GM12878 (cell line): ENCODE data around the gene ZBTB33. TPM values are rescaled to one million over a fixed set of nuclear protein-coding genes. Genes with fewer than 3 reads are reported as not detected.

Source experiments
- ATAC-seq: fragments of 200-7000 bp; cut with Tn5 transposase; 3 replicates; pipeline ENCODE4 v1.9.1; 2020; ENCODE audit warnings: mild to moderate bottlenecking, moderate library complexity
- BruUV-seq: library from RNA; stranded (reverse); fragments of 400-500 nt; replicated peaks from 2 replicates; lab custom pipeline; 2021; lab: Mats Ljungman, UMichigan
- CTCF ChIA-PET: fragments of 300-600 bp; sonication (Branson Sonifier 250); formaldehyde crosslinking; extraction: SDS; loops from one replicate; lab custom pipeline; 2021; ENCODE audit warnings: inconsistent platforms; lab: Yijun Ruan, JAX
- POLR2A ChIA-PET: fragments of 350-600 bp; formaldehyde crosslinking; extraction: SDS; loops from one replicate; lab custom pipeline; 2021; ENCODE audit warnings: inconsistent platforms; lab: Charles Lee
- RAD21 ChIA-PET: fragments of 300-600 bp; sonication (Branson Sonifier 250); formaldehyde crosslinking; loops from one replicate; lab custom pipeline; 2023; ENCODE audit warnings: antibody characterized with exemption; ENCODE audit not compliant: unreplicated experiment; lab: Charles Lee
- SMC1A ChIA-PET: fragments of 300-600 bp; sonication (Branson Sonifier 250); formaldehyde crosslinking; loops from one replicate; lab custom pipeline; 2023; ENCODE audit not compliant: unreplicated experiment, uncharacterized antibody; lab: Charles Lee
- DNase-seq: peaks from one replicate; pipeline ENCODE4 v3.0.0-alpha.2; 2011; ENCODE audit warnings: low read depth, low spot score
- FAIRE-seq: peaks from 3 replicates; lab custom pipeline; 2011; peaks lifted over from hg19 to GRCh38; lab: Jason Lieb, UNC
- H2AFZ ChIP-seq: 2 replicates; pipeline ENCODE4 v1.6.0; 2011; ENCODE audit warnings: low read depth, low read length, control low read depth; ENCODE audit not compliant: control insufficient read depth
- H3K27ac ChIP-seq: 2 replicates; pipeline ENCODE4 v1.5.1; 2011; ENCODE audit warnings: control low read depth; ENCODE audit not compliant: control insufficient read depth, insufficient read depth
- H3K27me3 ChIP-seq, 2 experiments: replicated peaks in 1 of 2; 2 replicates each; pipeline versions ENCODE4 v1.6.0 to v1.6.1; 2011; ENCODE audit warnings: low read length in 1 of 2; ENCODE audit not compliant: control insufficient read depth in 2 of 2, insufficient read depth in 2 of 2
- H3K36me3 ChIP-seq, 2 experiments: 2 replicates each; pipeline ENCODE4 v1.5.1; 2011; ENCODE audit warnings: low read length in 1 of 2; ENCODE audit not compliant: control insufficient read depth in 2 of 2, insufficient read depth in 2 of 2
- H3K4me1 ChIP-seq: 2 replicates; pipeline ENCODE4 v1.6.1; 2011; ENCODE audit warnings: mild to moderate bottlenecking, low read length, moderate library complexity, mixed read lengths; ENCODE audit not compliant: control insufficient read depth, insufficient read depth
- H3K4me2 ChIP-seq: 2 replicates; pipeline ENCODE4 v1.6.0; 2011; ENCODE audit warnings: control low read depth; ENCODE audit not compliant: control insufficient read depth, insufficient read depth
- H3K4me3 ChIP-seq: fragments of 200-600 bp; sonication (generic); 2 replicates; pipeline ENCODE4 v1.5.1; 2016
- H3K79me2 ChIP-seq: 2 replicates; pipeline ENCODE4 v1.6.0; 2011; ENCODE audit warnings: low read length; ENCODE audit not compliant: control insufficient read depth, insufficient read depth
- H3K9ac ChIP-seq: 2 replicates; pipeline ENCODE4 v1.8.0; 2011; ENCODE audit warnings: low read length, control low read depth, mixed read lengths; ENCODE audit not compliant: control insufficient read depth, insufficient read depth
- H3K9me3 ChIP-seq: replicated peaks from 3 replicates; pipeline ENCODE4 v1.5.1; 2011; ENCODE audit warnings: mild to moderate bottlenecking, low read length; ENCODE audit not compliant: control insufficient read depth, insufficient read depth
- H4K20me1 ChIP-seq: 2 replicates; pipeline ENCODE4 v1.6.0; 2011; ENCODE audit not compliant: control insufficient read depth, insufficient read depth
- BMI1 ChIP-seq: fragments of 450-650 bp; IDR thresholded peaks from 2 replicates; pipeline ENCODE4 v1.6.1; 2016; ENCODE audit warnings: mild to moderate bottlenecking, moderate library complexity, borderline replicate concordance
- CEBPB ChIP-seq, 2 experiments: fragments of 150-350 bp in 1 of 2; IDR thresholded peaks; 2 replicates each; pipeline ENCODE4 v1.6.1; 2012 to 2014; ENCODE audit warnings: low read depth in 2 of 2, low read length in 2 of 2, borderline replicate concordance in 1 of 2, inconsistent platforms in 1 of 2
- HCFC1 ChIP-seq: fragments of 150-350 bp; IDR thresholded peaks from 2 replicates; pipeline ENCODE4 v1.6.1; 2014; ENCODE audit warnings: low read length
- SMC3 ChIP-seq: IDR thresholded peaks from 2 replicates; pipeline ENCODE4 v1.6.1; 2011; ENCODE audit warnings: low read length, improper control_type of control experiment, borderline replicate concordance
- SUPT20H ChIP-seq: IDR thresholded peaks from 2 replicates; pipeline ENCODE4 v1.6.1; 2011; ENCODE audit warnings: low read depth, mild to moderate bottlenecking, low read length, moderate library complexity, borderline replicate concordance; ENCODE audit not compliant: control insufficient read depth
- WGBS: methylation state at CpG from one replicate; pipeline ENCODE4 v1.1.6; 2016; ENCODE audit warnings: low lambda C conversion rate; ENCODE audit not compliant: insufficient replicate concordance, insufficient coverage; ENCODE audit errors: missing lambda C conversion rate; 5-methylcytosine and 5-hydroxymethylcytosine counted together
- in situ Hi-C: fragments of 300-500 bp; cut with MboI; formaldehyde crosslinking; loops from 9 replicates; pipeline ENCODE4 v1.14.3; 2018; ENCODE audit warnings: mixed read lengths
- intact Hi-C: fragments of 100-400 bp; cut with micrococcal nuclease; formaldehyde crosslinking; loops from one replicate; pipeline ENCODE4 v1.14.2; 2022; ENCODE audit not compliant: unreplicated experiment
- polyA plus RNA-seq, 11 experiments: library from polyadenylated mRNA; depleted of rRNA in 4 of 11; unstranded in 6 of 11; stranded (reverse) in 5 of 11; fragments of >200 nt; fragmentation: Nextera tagmentation in 4 of 11; fragmentation: Illumina TruSeq in 1 of 11; extraction: Ambion mirVana in 4 of 11; extraction: Trizol in 1 of 11; gene quantifications; 1 replicate in 1 of 11; 2 replicates in 10 of 11; pipeline versions ENCODE4 v1.2.1 to v1.2.3, GENCODE V29; 2011 to 2016; ENCODE audit warnings: inconsistent platforms in 2 of 11, missing spikeins in 2 of 11, low read depth in 1 of 11
- total RNA-seq, 4 experiments: library from RNA; depleted of rRNA in 3 of 4; stranded (reverse); fragments of >200 nt in 3 of 4; fragmentation: Illumina TruSeq in 1 of 4; extraction: Trizol in 1 of 4; gene quantifications; 2 replicates each; pipeline versions ENCODE4 v1.2.1 to v1.2.3, GENCODE V29; 2013 to 2021
- TF ChIP-seq, protein P1 (sequence below): fragments of 450-650 bp; IDR thresholded peaks from 2 replicates; pipeline ENCODE4 v1.6.1; 2016; ENCODE audit warnings: mild to moderate bottlenecking
- TF ChIP-seq, protein P2 (sequence below): IDR thresholded peaks from 2 replicates; pipeline ENCODE4 v1.6.1; 2012; ENCODE audit warnings: low read depth, low read length, improper control_type of control experiment

Gene ZBTB33
- total and polyA plus RNA-seq, 10 of the 15 experiments (the other 5 are each of a cell fraction or from before 2014, with no cell fraction given), result 5.2 to 26.3 (median 18.3) TPM

DNA sequence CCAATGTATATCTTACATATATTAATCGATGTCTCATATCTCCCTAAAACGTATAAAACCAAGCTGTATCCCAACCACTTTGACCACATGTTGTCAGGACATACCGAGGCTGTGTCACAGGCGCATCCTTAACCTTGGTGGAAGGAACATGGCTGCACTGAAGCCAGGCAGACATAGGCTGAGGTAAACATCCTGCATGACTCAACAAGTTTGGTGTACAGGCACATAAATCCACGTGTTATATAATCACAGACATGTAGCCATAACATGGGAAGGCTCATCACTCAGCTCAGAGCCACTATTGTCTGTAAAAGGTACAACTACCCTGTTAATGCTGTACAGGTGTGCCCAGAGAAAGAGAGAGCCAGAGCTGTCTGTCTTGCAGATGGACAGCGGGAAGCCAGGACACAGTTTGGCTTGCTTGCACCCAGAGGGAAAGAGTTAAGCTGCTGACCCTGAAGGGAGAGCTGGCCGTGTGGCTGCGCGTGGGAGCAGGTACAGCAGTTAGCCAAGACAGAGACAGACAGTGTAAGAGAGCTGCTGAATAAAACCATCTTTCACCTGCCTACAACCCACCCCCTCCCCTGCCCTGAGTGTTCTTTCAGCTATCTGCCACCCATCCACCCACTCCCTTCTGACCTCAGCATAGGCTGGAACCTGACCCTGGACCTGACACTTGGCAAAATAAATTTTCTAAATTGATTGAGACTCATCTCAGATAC lies 22.3 kb upstream of the ZBTB33 start:
- Histone ChIP-seq H3K79me2 (no peaks in the 10 kb centered on the region), H3K36me3 (no peaks in the 10 kb centered on the region), H3K4me3 (no peak overlapping the region), H3K27me3 (no peaks in the 10 kb centered on the region), H3K4me1 (no peaks in the 10 kb centered on the region), H3K27ac (no peak overlapping the region), H2AFZ (no peak overlapping the region), H3K4me2 (no peak overlapping the region), H3K9ac (no peak overlapping the region), H4K20me1 (no peaks in the 10 kb centered on the region), H3K9me3 (no peaks in the 10 kb centered on the region; the same call in 2 of the 3 replicates)
- ATAC-seq (no peak), DNase-seq (no peak), FAIRE-seq (no peak)
- TF ChIP-seq, protein P1, sequence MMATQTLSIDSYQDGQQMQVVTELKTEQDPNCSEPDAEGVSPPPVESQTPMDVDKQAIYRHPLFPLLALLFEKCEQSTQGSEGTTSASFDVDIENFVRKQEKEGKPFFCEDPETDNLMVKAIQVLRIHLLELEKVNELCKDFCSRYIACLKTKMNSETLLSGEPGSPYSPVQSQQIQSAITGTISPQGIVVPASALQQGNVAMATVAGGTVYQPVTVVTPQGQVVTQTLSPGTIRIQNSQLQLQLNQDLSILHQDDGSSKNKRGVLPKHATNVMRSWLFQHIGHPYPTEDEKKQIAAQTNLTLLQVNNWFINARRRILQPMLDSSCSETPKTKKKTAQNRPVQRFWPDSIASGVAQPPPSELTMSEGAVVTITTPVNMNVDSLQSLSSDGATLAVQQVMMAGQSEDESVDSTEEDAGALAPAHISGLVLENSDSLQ, result no peak
- intact Hi-C loops, result no loop called here
- WGBS, result 55% methylated on average over 9 of the region's 9 CpGs
- in situ Hi-C loops, result no loop called here
- ChIA-PET RAD21 (no interaction called here), CTCF (interaction anchor here (1.1 to 6.6 kb wide), 3 partner anchors 15 to 81 kb away, joined by 3 to 51 read pairs (median 3); no protein-coding TSS in a partner anchor), SMC1A (interaction anchor here (0.8 to 2.9 kb wide), 5 partner anchors 9 to 84 kb away, joined by 3 to 12 read pairs (median 3); no protein-coding TSS in a partner anchor), POLR2A (no interaction called here)
- no TSS peak for BruUV-seq

DNA sequence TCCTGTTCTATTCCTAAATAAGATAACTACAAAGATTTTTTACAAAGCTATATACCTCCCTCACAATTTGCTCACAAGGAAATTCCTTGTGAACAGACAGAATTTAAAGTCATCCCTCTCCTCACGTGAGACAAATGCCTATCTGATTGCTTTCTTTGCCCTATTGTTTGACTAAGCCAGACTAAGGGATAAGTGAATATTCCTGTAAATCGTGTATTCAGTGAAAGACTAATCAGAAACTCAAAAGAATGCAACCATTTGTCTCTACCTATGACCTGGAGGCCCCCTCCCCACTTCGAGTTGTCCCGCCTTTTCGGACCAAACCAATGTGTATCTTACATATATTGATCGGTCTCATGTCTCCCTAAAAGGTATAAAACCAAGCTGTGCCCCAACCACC lies 15.3 kb upstream of the ZBTB33 start:
- ChIA-PET SMC1A (interaction anchor here (0.6 to 1.7 kb wide), 6 partner anchors 21 to 545 kb away, joined by 3 to 6 read pairs (median 3); no protein-coding TSS in a partner anchor), POLR2A (interaction anchor here (0.6 to 1.5 kb wide), 3 partner anchors 13 to 52 kb away, joined by 3 to 5 read pairs (median 4); no protein-coding TSS in a partner anchor), RAD21 (interaction anchor here (1.1 kb wide), 1 partner anchor 15 kb away, joined by 3 read pairs; the partner anchor contains the start of gene ZBTB33), CTCF (interaction anchor here (0.7 to 2.7 kb wide), 2 partner anchors 21 to 27 kb away, joined by 3 to 19 read pairs; no protein-coding TSS in a partner anchor)
- Histone ChIP-seq H2AFZ (no peak overlapping the region), H4K20me1 (no peaks in the 10 kb centered on the region), H3K79me2 (no peaks in the 10 kb centered on the region), H3K4me3 (no peak overlapping the region), H3K9me3 (no peaks in the 10 kb centered on the region; the same call in 2 of the 3 replicates), H3K36me3 (no peaks in the 10 kb centered on the region; a peak in 1 of 4 replicates), H3K9ac (no peak overlapping the region), H3K27me3 (no peaks in the 10 kb centered on the region), H3K4me2 (no peak overlapping the region), H3K27ac (no peak overlapping the region), H3K4me1 (no peaks in the 10 kb centered on the region)
- ATAC-seq, result no peak
- no peak for FAIRE-seq
- intact Hi-C loops (no loop called here), in situ Hi-C loops (no loop called here)
- WGBS, result 54% methylated on average over 6 of the region's 6 CpGs
- no peak for DNase-seq
- TF ChIP-seq SMC3 (no peak), CEBPB (IDR thresholded peaks at IDR 0.05; ENCODE audit: borderline replicate concordance in 1 of 2, low read depth in 2 of 2, low read length in 2 of 2) (no peak), SUPT20H (no peak), BMI1 (no peak), HCFC1 (no peak)
- TF ChIP-seq, protein P2, sequence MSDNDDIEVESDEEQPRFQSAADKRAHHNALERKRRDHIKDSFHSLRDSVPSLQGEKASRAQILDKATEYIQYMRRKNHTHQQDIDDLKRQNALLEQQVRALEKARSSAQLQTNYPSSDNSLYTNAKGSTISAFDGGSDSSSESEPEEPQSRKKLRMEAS, result no peak
- no TSS peak for BruUV-seq
